HepG2 (cell line): ENCODE data around the gene CAPN7. TPM values are rescaled to one million over a fixed set of nuclear protein-coding genes. Genes with fewer than 3 reads are reported as not detected.

Source experiments
- ATF7-NPFF ChIP-seq: sonication (generic); formaldehyde crosslinking; IDR thresholded peaks from 2 replicates; pipeline ENCODE4 v1.8.1; 2023; ENCODE audit warnings: mild to moderate bottlenecking, low read depth, missing genetic modification reagents, moderate library complexity
- CCAR2 ChIP-seq: fragments of 200-400 bp; formaldehyde crosslinking; optimal IDR thresholded peaks from 2 replicates; pipeline ENCODE3; 2018; ENCODE audit warnings: low read depth, mild to moderate bottlenecking, low read length, moderate library complexity
- CENPT ChIP-seq: sonication (generic); formaldehyde crosslinking; IDR thresholded peaks from 2 replicates; pipeline ENCODE4 v1.8.0; 2022; ENCODE audit warnings: low read depth, mild to moderate bottlenecking, moderate library complexity, missing genetic modification reagents
- ZNF546 ChIP-seq: sonication (generic); formaldehyde crosslinking; conservative IDR thresholded peaks from 2 replicates; pipeline ENCODE4 v1.8.1; 2023; ENCODE audit warnings: mild to moderate bottlenecking, missing genetic modification reagents
- ZNF724P ChIP-seq: sonication (generic); formaldehyde crosslinking; IDR thresholded peaks from 2 replicates; pipeline ENCODE4 v1.8.0; 2022; ENCODE audit warnings: missing genetic modification reagents, borderline replicate concordance
- polyA plus RNA-seq, 8 experiments: library from polyadenylated mRNA; depleted of rRNA in 3 of 8; stranded (reverse) in 7 of 8; unstranded in 1 of 8; fragments of >200 nt; fragmentation: Illumina TruSeq in 4 of 8; extraction: Trizol in 4 of 8; gene quantifications; 2 replicates each; pipeline versions ENCODE4 v1.2.1 to v1.2.3, GENCODE V29; 2011 to 2016; ENCODE audit warnings: low read depth in 4 of 8, missing spikeins in 1 of 8, mixed read lengths in 1 of 8; ENCODE audit not compliant: insufficient read depth in 1 of 8
- total RNA-seq, 5 experiments: library from RNA; depleted of rRNA; stranded (reverse); fragments of >200 nt; fragmentation: Illumina TruSeq; extraction: Trizol; gene quantifications; 2 replicates each; pipeline ENCODE4 v1.2.3, GENCODE V29; 2016; ENCODE audit warnings: low read depth in 1 of 5
- TF ChIP-seq, protein P1 (sequence below): sonication (generic); formaldehyde crosslinking; conservative IDR thresholded peaks from 2 replicates; pipeline ENCODE4 v1.4.0; 2020; ENCODE audit warnings: missing genetic modification reagents
- TF ChIP-seq, protein P2 (sequence below): sonication (generic); formaldehyde crosslinking; IDR thresholded peaks from 2 replicates; pipeline ENCODE4 v1.8.0; 2023; ENCODE audit warnings: mild to moderate bottlenecking, missing genetic modification reagents
- TF ChIP-seq, protein P3 (sequence below): sonication (generic); formaldehyde crosslinking; IDR thresholded peaks from 2 replicates; pipeline ENCODE4 v1.8.1; 2023; ENCODE audit warnings: mild to moderate bottlenecking, moderate library complexity, missing genetic modification reagents
- TF ChIP-seq, protein P4 (sequence below): sonication (generic); formaldehyde crosslinking; IDR thresholded peaks from 2 replicates; pipeline ENCODE4 v1.4.0; 2020; ENCODE audit warnings: mild to moderate bottlenecking, missing genetic modification reagents, borderline replicate concordance
- TF ChIP-seq, protein P5 (sequence below): sonication (generic); formaldehyde crosslinking; IDR thresholded peaks from 2 replicates; pipeline ENCODE4 v1.4.0; 2020; ENCODE audit warnings: missing genetic modification reagents, mild to moderate bottlenecking, borderline replicate concordance

CAPN7 gene
- total and polyA plus RNA-seq, 2 of the 13 experiments (the other 11 are each of a cell fraction or from before 2014, with no cell fraction given): 16.7 to 36.8 TPM

DNA sequence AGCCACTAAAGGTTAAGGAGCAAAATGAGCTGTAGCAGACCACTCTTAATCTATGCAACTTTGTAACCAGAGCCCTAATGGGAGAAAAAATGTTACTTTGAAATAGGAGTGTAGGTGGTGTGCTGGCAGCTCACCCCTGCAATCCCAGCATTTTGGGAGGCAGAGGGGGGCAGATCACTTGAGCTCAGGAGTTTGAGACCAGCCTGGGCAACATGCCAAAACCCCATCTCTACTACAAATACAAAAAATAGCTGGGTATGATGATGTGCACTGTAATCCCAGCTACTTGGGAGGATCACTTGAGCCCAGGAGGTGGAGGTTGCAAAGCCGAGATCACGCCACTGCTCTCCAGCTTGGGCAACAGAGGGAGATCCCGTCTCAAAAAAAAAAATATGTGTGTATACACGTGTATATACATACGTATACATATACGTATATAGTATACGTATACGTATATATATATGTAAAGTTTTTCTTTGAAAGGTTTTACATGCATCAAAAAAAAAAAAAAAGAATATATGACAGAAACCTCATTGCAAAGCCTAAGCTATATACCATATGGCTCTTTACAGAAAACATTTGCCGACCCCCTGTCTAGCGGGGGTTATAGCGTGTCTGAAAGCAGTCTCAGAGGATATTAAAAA lies 15.7 kb downstream of the CAPN7 start (continued):
- TF ChIP-seq, protein P1, sequence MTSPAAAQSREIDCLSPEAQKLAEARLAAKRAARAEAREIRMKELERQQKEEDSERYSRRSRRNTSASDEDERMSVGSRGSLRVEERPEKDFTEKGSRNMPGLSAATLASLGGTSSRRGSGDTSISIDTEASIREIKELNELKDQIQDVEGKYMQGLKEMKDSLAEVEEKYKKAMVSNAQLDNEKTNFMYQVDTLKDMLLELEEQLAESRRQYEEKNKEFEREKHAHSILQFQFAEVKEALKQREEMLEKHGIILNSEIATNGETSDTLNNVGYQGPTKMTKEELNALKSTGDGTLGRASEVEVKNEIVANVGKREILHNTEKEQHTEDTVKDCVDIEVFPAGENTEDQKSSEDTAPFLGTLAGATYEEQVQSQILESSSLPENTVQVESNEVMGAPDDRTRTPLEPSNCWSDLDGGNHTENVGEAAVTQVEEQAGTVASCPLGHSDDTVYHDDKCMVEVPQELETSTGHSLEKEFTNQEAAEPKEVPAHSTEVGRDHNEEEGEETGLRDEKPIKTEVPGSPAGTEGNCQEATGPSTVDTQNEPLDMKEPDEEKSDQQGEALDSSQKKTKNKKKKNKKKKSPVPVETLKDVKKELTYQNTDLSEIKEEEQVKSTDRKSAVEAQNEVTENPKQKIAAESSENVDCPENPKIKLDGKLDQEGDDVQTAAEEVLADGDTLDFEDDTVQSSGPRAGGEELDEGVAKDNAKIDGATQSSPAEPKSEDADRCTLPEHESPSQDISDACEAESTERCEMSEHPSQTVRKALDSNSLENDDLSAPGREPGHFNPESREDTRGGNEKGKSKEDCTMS: no peak
- TF ChIP-seq, protein P2, sequence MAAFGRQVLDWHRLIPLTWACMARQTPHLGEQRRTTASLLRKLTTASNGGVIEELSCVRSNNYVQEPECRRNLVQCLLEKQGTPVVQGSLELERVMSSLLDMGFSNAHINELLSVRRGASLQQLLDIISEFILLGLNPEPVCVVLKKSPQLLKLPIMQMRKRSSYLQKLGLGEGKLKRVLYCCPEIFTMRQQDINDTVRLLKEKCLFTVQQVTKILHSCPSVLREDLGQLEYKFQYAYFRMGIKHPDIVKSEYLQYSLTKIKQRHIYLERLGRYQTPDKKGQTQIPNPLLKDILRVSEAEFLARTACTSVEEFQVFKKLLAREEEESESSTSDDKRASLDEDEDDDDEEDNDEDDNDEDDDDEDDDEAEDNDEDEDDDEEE: no peak
- TF ChIP-seq CENPT (CRISPR knock-in tag) (no peak), ATF7-NPFF (CRISPR knock-in tag) (no peak), ZNF724P (no peak), ZNF546 (CRISPR knock-in tag) (no peak), CCAR2 (no peak)
- TF ChIP-seq, protein P3, sequence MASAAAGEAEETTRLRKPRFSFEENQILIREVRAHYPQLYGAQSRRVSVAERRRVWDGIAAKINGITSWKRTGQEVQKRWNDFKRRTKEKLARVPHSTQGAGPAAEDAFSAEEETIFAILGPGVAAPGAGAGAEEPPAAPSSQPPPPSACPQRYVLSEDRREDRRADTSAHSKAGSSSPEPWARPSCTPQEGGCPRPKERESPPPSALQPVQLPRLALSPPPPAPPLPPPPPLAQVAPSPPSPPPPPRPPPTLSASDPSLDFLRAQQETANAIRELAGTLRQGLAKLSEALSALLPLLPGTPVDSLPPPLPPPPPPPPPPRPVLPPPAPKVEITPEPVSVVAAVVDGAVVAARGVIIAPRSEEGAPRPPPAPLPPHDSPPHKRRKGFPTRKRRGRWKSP (CRISPR knock-in tag): no peak
- TF ChIP-seq, protein P4, sequence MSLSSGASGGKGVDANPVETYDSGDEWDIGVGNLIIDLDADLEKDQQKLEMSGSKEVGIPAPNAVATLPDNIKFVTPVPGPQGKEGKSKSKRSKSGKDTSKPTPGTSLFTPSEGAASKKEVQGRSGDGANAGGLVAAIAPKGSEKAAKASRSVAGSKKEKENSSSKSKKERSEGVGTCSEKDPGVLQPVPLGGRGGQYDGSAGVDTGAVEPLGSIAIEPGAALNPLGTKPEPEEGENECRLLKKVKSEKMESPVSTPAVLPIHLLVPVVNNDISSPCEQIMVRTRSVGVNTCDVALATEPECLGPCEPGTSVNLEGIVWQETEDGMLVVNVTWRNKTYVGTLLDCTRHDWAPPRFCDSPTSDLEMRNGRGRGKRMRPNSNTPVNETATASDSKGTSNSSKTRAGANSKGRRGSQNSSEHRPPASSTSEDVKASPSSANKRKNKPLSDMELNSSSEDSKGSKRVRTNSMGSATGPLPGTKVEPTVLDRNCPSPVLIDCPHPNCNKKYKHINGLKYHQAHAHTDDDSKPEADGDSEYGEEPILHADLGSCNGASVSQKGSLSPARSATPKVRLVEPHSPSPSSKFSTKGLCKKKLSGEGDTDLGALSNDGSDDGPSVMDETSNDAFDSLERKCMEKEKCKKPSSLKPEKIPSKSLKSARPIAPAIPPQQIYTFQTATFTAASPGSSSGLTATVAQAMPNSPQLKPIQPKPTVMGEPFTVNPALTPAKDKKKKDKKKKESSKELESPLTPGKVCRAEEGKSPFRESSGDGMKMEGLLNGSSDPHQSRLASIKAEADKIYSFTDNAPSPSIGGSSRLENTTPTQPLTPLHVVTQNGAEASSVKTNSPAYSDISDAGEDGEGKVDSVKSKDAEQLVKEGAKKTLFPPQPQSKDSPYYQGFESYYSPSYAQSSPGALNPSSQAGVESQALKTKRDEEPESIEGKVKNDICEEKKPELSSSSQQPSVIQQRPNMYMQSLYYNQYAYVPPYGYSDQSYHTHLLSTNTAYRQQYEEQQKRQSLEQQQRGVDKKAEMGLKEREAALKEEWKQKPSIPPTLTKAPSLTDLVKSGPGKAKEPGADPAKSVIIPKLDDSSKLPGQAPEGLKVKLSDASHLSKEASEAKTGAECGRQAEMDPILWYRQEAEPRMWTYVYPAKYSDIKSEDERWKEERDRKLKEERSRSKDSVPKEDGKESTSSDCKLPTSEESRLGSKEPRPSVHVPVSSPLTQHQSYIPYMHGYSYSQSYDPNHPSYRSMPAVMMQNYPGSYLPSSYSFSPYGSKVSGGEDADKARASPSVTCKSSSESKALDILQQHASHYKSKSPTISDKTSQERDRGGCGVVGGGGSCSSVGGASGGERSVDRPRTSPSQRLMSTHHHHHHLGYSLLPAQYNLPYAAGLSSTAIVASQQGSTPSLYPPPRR (CRISPR knock-in tag): no peak
- TF ChIP-seq, protein P5, sequence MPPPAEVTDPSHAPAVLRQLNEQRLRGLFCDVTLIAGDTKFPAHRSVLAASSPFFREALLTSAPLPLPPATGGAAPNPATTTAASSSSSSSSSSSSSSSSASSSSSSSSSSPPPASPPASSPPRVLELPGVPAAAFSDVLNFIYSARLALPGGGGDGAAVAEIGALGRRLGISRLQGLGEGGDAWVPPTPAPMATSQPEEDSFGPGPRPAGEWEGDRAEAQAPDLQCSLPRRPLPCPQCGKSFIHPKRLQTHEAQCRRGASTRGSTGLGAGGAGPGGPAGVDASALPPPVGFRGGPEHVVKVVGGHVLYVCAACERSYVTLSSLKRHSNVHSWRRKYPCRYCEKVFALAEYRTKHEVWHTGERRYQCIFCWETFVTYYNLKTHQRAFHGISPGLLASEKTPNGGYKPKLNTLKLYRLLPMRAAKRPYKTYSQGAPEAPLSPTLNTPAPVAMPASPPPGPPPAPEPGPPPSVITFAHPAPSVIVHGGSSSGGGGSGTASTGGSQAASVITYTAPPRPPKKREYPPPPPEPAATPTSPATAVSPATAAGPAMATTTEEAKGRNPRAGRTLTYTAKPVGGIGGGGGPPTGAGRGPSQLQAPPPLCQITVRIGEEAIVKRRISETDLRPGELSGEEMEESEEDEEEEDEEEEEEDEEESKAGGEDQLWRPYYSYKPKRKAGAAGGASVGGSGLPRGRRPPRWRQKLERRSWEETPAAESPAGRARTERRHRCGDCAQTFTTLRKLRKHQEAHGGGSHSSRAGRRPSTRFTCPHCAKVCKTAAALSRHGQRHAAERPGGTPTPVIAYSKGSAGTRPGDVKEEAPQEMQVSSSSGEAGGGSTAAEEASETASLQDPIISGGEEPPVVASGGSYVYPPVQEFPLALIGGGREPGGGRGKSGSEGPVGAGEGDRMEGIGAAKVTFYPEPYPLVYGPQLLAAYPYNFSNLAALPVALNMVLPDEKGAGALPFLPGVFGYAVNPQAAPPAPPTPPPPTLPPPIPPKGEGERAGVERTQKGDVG (CRISPR knock-in tag): no peak
